ENCODE results near the gene ADAM17.

GRCh38 chr2:9543557-9543956 is 12.1 kb downstream of the ADAM17 start:
- TF ChIP-seq CTCF (IDR thresholded peaks at IDR 0.05) (no peak), ZFX (IDR thresholded peaks at IDR 0.05; ENCODE audit: borderline replicate concordance) (no peak)
